AG20443 (cell line): ENCODE results near the gene B4GALNT3.
"Not testable (repeated sequence)": the region's sequence is repeated elsewhere in the genome, so short reads cannot be mapped to it uniquely, and the experiment has no call there.

Experiments
- DNase-seq: peaks from one replicate; pipeline ENCODE4 v3.0.0; 2012; ENCODE audit warnings: low spot score, mixed read lengths

B4GALNT3 gene

GRCh38 chr12:575948-576614, 116.3 kb downstream of the B4GALNT3 start:
- DNase-seq: peak; percentile 94

GRCh38 chr12:576615-577110, 116.9 kb downstream of the B4GALNT3 start:
- no peak for DNase-seq

GRCh38 chr12:577994-578747, 118.4 kb downstream of the B4GALNT3 start:
- DNase-seq: not testable (repeated sequence)

- DNase-seq: peak; percentile 7
Measured at GRCh38 chr12:578748-579419, 119.1 kb downstream of the B4GALNT3 start.

- DNase-seq: no peak
Measured at GRCh38 chr12:579420-580110, 119.8 kb downstream of the B4GALNT3 start.

GRCh38 chr12:580813-581212, 121.1 kb downstream of the B4GALNT3 start:
- DNase-seq: no peak

- peak; percentile 5 for DNase-seq
Measured at GRCh38 chr12:581321-581720, 121.6 kb downstream of the B4GALNT3 start.

GRCh38 chr12:581746-582145, 122.0 kb downstream of the B4GALNT3 start:
- DNase-seq: no peak

- no peak for DNase-seq
Measured at GRCh38 chr12:583251-583869, 123.6 kb downstream of the B4GALNT3 start.

- no peak for DNase-seq
Measured at GRCh38 chr12:585062-586061, 125.6 kb downstream of the B4GALNT3 start.

- DNase-seq: no peak
Measured at GRCh38 chr12:586318-587071, 126.8 kb downstream of the B4GALNT3 start.

GRCh38 chr12:587132-588023, 127.6 kb downstream of the B4GALNT3 start:
- no peak for DNase-seq

GRCh38 chr12:588024-588322, 128.2 kb downstream of the B4GALNT3 start:
- DNase-seq: no peak

- DNase-seq: no peak
Measured at GRCh38 chr12:588646-589045, 128.9 kb downstream of the B4GALNT3 start.

GRCh38 chr12:590206-590750, 130.5 kb downstream of the B4GALNT3 start:
- DNase-seq: no peak

- no peak for DNase-seq
Measured at GRCh38 chr12:591167-592023, 131.7 kb downstream of the B4GALNT3 start.

GRCh38 chr12:592024-592505, 132.3 kb downstream of the B4GALNT3 start:
- DNase-seq: no peak
